Thoracic aorta (tissue), 2 donors: ENCODE data around the gene DCAKD. TPM values are rescaled to one million over a fixed set of nuclear protein-coding genes. Genes with fewer than 3 reads are reported as not detected.

Source experiments
- ATAC-seq: fragments of 150-250 bp; one replicate; pipeline ENCODE4 v1.8.0; 2017; ENCODE audit warnings: low read depth; ENCODE audit not compliant: insufficient number of reproducible peaks, low FRiP score
- DNase-seq: peaks from one replicate; pipeline ENCODE4 v3.0.0-alpha.2; 2020; ENCODE audit warnings: low spot score
- H3K27ac ChIP-seq, 2 donors: fragments of 200-600 bp; sonication (generic); 1 replicate in 1 of 2; 2 replicates in 1 of 2; pipeline ENCODE4 v1.5.1; 2016; ENCODE audit warnings: mild to moderate bottlenecking in 2 of 2, moderate library complexity in 2 of 2
- H3K27me3 ChIP-seq: fragments of 200-600 bp; sonication (generic); replicated peaks from 2 replicates; pipeline ENCODE4 v1.6.0; 2016; ENCODE audit warnings: mild to moderate bottlenecking; ENCODE audit not compliant: insufficient read depth
- H3K36me3 ChIP-seq: fragments of 200-600 bp; sonication (generic); one replicate; pipeline ENCODE4 v1.5.1; 2016
- H3K4me1 ChIP-seq, 2 donors: fragments of 200-600 bp; sonication (generic); 1 replicate in 1 of 2; 2 replicates in 1 of 2; pipeline versions ENCODE4 v1.5.1 to v1.6.0; 2016; ENCODE audit warnings: low read depth in 2 of 2, mild to moderate bottlenecking in 1 of 2; ENCODE audit not compliant: control insufficient read depth in 1 of 2
- H3K4me3 ChIP-seq: fragments of 200-600 bp; sonication (generic); 2 replicates; pipeline ENCODE4 v1.5.1; 2016; ENCODE audit warnings: mild to moderate bottlenecking
- H3K9me3 ChIP-seq: fragments of 200-600 bp; sonication (generic); 2 replicates; pipeline ENCODE4 v1.5.1; 2016
- total RNA-seq, 2 donors: library from RNA; depleted of rRNA; stranded (reverse); fragments of >200 nt; gene quantifications; one replicate each; pipeline versions ENCODE4 v1.1.0 to v1.2.3, GENCODE V29; 2016
- TF ChIP-seq, protein P1 (sequence below): fragments of 200-600 bp; sonication (generic); IDR thresholded peaks from one replicate; pipeline ENCODE4 v1.5.1; 2019; ENCODE audit warnings: antibody characterized with exemption

DCAKD gene
- total RNA-seq, 2 donors from 2014 or later, result 34.6 to 56.5 TPM

DNA sequence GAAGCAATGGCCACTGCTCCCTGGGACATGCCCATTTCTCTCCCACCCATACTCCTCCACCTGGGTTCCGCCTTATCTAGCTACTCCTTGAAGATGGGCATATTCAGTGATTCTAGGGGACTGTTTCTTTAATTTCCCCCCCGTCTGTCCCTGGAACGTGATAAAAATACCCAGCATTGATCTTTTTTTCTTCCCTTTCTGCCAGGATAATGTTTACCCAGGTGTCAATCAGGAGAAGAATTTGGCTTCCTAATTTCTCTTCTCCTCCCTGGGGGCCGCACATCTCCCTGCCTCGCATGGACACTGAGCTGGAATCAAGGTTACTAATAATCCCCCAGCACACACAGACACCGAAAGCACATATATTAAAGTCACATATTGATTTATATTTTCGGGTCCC is 35.2 kb downstream of the DCAKD start:
- ATAC-seq (no peak), DNase-seq (no peak)
- Histone ChIP-seq H3K4me1 (peaks cover 16 to 35% of the 10 kb centered on the region in 2 donors), H3K27me3 (no peaks in the 10 kb centered on the region), H3K36me3 (no peaks in the 10 kb centered on the region), H3K4me3 (no peak overlapping the region), H3K27ac (no peak overlapping the region), H3K9me3 (no peaks in the 10 kb centered on the region)
- TF ChIP-seq, protein P1, sequence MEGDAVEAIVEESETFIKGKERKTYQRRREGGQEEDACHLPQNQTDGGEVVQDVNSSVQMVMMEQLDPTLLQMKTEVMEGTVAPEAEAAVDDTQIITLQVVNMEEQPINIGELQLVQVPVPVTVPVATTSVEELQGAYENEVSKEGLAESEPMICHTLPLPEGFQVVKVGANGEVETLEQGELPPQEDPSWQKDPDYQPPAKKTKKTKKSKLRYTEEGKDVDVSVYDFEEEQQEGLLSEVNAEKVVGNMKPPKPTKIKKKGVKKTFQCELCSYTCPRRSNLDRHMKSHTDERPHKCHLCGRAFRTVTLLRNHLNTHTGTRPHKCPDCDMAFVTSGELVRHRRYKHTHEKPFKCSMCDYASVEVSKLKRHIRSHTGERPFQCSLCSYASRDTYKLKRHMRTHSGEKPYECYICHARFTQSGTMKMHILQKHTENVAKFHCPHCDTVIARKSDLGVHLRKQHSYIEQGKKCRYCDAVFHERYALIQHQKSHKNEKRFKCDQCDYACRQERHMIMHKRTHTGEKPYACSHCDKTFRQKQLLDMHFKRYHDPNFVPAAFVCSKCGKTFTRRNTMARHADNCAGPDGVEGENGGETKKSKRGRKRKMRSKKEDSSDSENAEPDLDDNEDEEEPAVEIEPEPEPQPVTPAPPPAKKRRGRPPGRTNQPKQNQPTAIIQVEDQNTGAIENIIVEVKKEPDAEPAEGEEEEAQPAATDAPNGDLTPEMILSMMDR, result no peak

DNA sequence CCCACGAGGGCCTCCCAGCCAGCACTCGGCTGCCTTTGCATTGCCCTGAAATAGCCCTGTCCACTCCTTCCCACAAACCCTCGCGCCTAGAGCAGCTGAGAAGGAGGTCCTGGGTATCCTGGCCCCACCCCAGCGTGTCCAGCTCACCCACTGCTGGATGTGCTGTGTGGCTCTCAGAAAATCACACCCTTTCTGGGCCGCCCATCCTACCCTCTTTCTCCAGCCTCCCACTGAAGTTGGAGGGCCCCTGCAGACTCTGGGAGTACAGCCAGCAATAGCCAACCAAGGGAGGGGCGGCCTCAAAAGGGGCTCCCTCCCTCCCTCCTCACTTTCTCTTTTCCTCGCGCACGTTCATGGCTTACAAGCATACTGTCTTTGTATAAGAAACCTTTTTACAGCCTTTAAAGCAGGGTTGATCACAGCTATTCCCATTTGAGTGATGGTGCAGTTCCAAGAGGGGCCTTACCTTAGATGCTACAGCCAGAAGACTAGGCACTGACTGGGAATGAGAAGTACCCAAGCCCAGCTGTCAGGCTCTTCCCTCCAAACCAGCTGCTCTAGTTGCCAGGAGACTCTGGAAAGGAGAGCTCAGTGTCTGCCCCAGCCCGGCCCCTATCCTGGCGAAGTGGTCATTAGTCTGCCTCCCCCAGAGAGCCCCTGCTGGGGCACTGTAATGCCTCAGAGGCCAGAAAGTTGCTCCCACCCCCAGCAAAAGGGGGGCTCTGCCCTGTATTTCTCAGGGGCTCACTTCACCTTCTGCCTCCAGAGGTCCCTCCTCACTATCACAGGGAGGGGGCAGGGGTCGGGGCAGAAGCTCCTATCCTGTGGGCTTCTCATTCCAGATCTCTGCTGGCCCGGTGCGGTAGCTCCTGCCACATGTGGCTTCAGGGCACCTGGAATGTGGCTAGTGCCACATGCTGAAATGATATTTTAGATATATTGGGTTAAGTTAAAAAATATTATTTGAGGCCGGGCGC is 38.1 kb downstream of the DCAKD start:
- no peaks in the 10 kb centered on the region for H3K27me3 ChIP-seq
- no peak overlapping the region for H3K27ac ChIP-seq
- no peak overlapping the region for H3K4me3 ChIP-seq
- no peaks in the 10 kb centered on the region for H3K9me3 ChIP-seq
- no peak for ATAC-seq
- TF ChIP-seq, protein P1, result no peak
- no peak for DNase-seq
- peaks cover 7 to 14% of the 10 kb centered on the region in 2 donors for H3K4me1 ChIP-seq
- no peaks in the 10 kb centered on the region for H3K36me3 ChIP-seq

DNA sequence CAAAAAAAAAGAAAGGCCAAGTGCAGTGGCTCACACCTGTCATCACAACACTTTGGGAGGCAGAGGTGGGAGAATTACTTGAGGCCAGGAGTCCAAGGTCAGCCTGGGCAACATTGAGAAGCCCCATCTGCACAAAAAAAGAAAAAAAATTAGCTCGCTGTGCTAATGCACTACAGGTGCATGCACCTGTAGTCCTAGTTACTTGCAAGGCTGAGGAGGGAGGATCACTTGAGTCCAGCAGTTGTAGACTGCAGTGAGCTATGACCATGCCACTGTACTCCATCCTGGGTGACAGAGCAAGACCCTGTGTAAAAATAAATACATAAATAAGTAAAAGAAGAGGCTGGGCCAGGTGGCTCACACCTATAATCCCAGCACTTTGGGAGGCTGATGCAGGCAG is 39.7 kb downstream of the DCAKD start:
- Histone ChIP-seq H3K36me3 (no peaks in the 10 kb centered on the region), H3K27ac (no peak overlapping the region), H3K4me1 (peaks cover 7 to 12% of the 10 kb centered on the region in 2 donors), H3K27me3 (no peaks in the 10 kb centered on the region), H3K4me3 (no peak overlapping the region), H3K9me3 (no peaks in the 10 kb centered on the region)
- ATAC-seq, result no peak
- TF ChIP-seq, protein P1, result no peak
- no peak for DNase-seq

DNA sequence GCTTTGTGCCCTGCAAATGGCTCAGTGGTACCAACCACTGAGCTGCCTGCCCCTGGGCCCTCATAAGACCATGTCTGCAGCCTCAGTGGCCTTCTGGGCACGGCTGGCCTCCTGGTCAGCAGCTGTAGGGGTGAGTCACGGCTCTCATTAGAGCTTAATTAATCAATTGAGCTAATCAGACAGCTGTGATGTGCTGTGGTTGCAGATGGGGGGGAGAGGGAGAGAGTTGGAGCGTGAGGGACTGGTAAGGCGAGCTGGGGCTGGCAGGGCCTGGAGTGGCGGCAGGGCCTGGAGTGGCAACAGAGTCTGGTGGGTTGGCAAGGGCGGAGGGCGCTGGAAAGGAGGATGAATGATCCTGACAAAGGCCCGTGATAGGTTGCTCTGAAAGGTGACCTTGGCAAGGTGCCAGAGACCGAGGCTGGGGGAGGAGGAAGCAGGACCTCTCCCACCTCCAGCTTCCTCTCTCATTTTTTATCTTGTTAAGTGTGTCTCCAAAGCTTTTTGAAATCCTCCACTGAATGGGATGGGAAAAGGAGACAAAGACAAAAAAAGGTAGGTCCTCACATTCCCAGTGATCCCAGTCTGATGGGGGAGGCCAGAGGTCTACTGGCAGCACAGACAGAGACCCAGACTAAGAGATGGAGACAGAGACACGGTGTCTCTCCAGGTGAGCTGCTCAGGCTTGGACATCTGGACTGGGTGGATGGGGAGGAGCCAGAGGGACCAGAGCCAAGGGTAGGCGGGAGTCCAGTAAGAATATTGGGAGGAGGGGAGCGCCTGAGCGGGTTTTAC is 41.6 kb downstream of the DCAKD start:
- DNase-seq (no peak), ATAC-seq (no peak)
- H3K4me3 ChIP-seq, result no peak overlapping the region
- TF ChIP-seq, protein P1, result no peak
- no peak overlapping the region for H3K27ac ChIP-seq
- no peaks in the 10 kb centered on the region for H3K9me3 ChIP-seq
- peaks cover 7 to 12% of the 10 kb centered on the region in 2 donors for H3K4me1 ChIP-seq
- no peaks in the 10 kb centered on the region for H3K36me3 ChIP-seq
- H3K27me3 ChIP-seq, result no peaks in the 10 kb centered on the region

DNA sequence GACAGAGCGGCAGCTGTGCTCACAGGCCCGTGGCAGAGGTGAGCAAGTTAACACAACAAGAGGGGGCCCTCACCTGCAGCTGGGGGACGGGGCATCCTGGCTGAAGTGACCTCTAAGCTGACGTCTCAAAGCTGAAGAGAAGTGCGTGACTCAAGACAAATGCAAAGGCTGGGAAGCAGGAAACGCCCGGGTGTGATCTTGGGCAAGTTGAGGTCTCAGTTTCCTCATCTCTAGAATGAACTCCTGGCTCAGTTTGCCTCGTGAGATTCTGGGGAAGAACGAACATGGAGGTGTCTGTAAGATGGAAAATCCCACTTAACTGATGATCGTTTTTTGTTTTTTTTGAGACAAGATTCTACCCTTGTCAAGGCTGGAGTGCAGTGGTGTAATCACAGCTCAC is 43.2 kb downstream of the DCAKD start:
- TF ChIP-seq, protein P1, result no peak

More for the DNA sequence above, 43.2 kb downstream of the DCAKD start:
- H3K36me3 ChIP-seq, result no peaks in the 10 kb centered on the region
- ATAC-seq (no peak), DNase-seq (no peak)
- no peaks in the 10 kb centered on the region for H3K27me3 ChIP-seq
- no peak overlapping the region for H3K4me3 ChIP-seq
- no peaks in the 10 kb centered on the region for H3K9me3 ChIP-seq
- no peak overlapping the region for H3K27ac ChIP-seq
- peaks cover 6 to 9% of the 10 kb centered on the region in 2 donors for H3K4me1 ChIP-seq
